HuH-7 (cell line): ENCODE data around the gene RET.
A peak's percentile ranks its signal among the peaks of the same experiment; 100 is the strongest.
"Not testable (repeated sequence)": the region's sequence is repeated elsewhere in the genome, so short reads cannot be mapped to it uniquely, and the experiment has no call there.

Experiments used
- DNase-seq: peaks from one replicate; pipeline ENCODE4 v3.0.0; 2011; ENCODE audit warnings: low spot score

The RET gene

GRCh38 chr10:43078175-43078985 lies 1.5 kb downstream of the RET start:
- DNase-seq: no peak

- peak; percentile 48 for DNase-seq
Measured at GRCh38 chr10:43078986-43079273, 2.1 kb downstream of the RET start.

GRCh38 chr10:43079856-43080255 lies 3.0 kb downstream of the RET start:
- no peak for DNase-seq

- DNase-seq: no peak
Measured at GRCh38 chr10:43082087-43082486, 5.2 kb downstream of the RET start.

- no peak for DNase-seq
Measured at GRCh38 chr10:43082746-43083145, 5.9 kb downstream of the RET start.

GRCh38 chr10:43083764-43084163 lies 6.9 kb downstream of the RET start:
- no peak for DNase-seq

- DNase-seq: no peak
Measured at GRCh38 chr10:43084812-43085211, 7.9 kb downstream of the RET start.

- DNase-seq: no peak
Measured at GRCh38 chr10:43086321-43086942, 9.6 kb downstream of the RET start.

- DNase-seq: no peak
Measured at GRCh38 chr10:43089519-43089918, 12.7 kb downstream of the RET start.

GRCh38 chr10:43090188-43090587 lies 13.3 kb downstream of the RET start:
- DNase-seq: no peak

GRCh38 chr10:43090664-43091063 lies 13.8 kb downstream of the RET start:
- DNase-seq: no peak

GRCh38 chr10:43091846-43092245 lies 15.0 kb downstream of the RET start:
- no peak for DNase-seq

GRCh38 chr10:43093423-43094076 lies 16.7 kb downstream of the RET start:
- DNase-seq: peak; percentile 32

- DNase-seq: no peak
Measured at GRCh38 chr10:43094085-43094484, 17.2 kb downstream of the RET start.

GRCh38 chr10:43099339-43099738 lies 22.5 kb downstream of the RET start:
- DNase-seq: not testable (repeated sequence)

GRCh38 chr10:43099928-43100327 lies 23.1 kb downstream of the RET start:
- DNase-seq: no peak

GRCh38 chr10:43100366-43100765 lies 23.5 kb downstream of the RET start:
- no peak for DNase-seq

- no peak for DNase-seq
Measured at GRCh38 chr10:43102063-43102828, 25.4 kb downstream of the RET start.

- DNase-seq: peak; percentile 52
Measured at GRCh38 chr10:43105102-43105955, 28.5 kb downstream of the RET start.

- no peak for DNase-seq
Measured at GRCh38 chr10:43105956-43106229, 29.0 kb downstream of the RET start.

- no peak for DNase-seq
Measured at GRCh38 chr10:43106256-43107091, 29.6 kb downstream of the RET start.
